ENCODE data around the gene BRINP2. TPM values are rescaled to one million over a fixed set of nuclear protein-coding genes. Genes with fewer than 3 reads are reported as not detected.

Gene BRINP2
- total and polyA plus RNA-seq, 4 donors = 0.04 to 0.15 (median 0.05) TPM

DNA sequence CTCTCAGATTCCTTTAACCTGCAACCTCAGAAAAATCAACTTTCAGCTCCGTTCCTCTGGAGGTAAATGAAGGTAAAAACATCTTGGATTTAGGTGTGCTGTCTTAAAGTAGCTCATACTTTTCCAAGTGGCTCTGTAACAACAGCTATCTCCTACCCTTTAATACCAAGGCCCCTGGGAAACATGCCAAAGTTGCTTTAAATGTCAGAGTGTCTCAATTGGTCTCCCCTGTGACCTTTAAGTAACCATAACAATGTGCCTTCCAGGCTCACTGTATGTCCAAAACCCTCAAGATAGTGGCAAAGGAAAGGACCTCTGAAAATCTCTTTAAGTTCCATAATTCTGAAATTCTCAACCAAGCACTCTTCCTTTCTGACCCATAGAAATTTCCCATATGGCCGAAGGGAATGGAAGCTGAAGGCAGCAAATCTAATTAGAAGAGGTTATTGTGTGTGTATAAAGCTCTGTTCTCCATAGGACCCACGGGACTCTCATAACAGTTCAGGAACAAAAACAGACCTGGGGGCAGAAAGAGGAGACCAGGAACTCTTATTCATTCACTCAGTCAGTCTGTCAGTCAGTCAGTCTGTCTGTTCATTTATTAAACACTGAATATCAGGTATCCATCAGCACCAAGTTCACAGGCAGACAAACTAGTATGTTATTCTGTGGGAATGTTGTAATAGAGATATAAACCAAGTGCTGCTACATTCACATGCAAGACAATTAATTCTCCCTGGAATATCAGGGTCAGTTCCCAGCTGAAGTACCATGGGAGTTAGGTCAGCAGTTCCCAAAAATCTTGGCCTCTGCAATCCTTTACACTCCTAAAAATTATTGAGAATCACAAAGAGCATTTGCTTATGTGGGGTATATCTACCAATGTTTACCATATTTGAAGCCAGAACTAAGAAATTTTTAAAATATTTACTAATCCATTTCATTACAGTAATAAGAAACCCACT, 25.4 kb upstream of the BRINP2 start:
- peaks cover 0 to 13% (median 8%) of the 10 kb centered on the region in 5 donors for H3K4me1 ChIP-seq (ENCODE audit: control insufficient read depth in 5 of 5, insufficient read depth in 5 of 5, low read length in 5 of 5)
- no peaks in the 10 kb centered on the region for H3K36me3 ChIP-seq (ENCODE audit: control insufficient read depth in 4 of 4, insufficient read depth in 4 of 4, low read length in 4 of 4)
- TF ChIP-seq, protein P1, sequence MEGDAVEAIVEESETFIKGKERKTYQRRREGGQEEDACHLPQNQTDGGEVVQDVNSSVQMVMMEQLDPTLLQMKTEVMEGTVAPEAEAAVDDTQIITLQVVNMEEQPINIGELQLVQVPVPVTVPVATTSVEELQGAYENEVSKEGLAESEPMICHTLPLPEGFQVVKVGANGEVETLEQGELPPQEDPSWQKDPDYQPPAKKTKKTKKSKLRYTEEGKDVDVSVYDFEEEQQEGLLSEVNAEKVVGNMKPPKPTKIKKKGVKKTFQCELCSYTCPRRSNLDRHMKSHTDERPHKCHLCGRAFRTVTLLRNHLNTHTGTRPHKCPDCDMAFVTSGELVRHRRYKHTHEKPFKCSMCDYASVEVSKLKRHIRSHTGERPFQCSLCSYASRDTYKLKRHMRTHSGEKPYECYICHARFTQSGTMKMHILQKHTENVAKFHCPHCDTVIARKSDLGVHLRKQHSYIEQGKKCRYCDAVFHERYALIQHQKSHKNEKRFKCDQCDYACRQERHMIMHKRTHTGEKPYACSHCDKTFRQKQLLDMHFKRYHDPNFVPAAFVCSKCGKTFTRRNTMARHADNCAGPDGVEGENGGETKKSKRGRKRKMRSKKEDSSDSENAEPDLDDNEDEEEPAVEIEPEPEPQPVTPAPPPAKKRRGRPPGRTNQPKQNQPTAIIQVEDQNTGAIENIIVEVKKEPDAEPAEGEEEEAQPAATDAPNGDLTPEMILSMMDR (IDR thresholded peaks at IDR 0.05; ENCODE audit: control extremely low read depth, extremely low read depth) = no peak
- no peak overlapping the region for H3K4me3 ChIP-seq
- H3K27me3 ChIP-seq (ENCODE audit: control insufficient read depth in 3 of 3, insufficient read depth in 3 of 3, low read length in 2 of 3) = no peaks in the 10 kb centered on the region
- 65 to 76% methylated on average over 3 of the region's 3 CpGs for WGBS, 2 donors
- H3K9ac ChIP-seq (ENCODE audit: insufficient read depth in 1 of 2, low read length in 2 of 2) = no peak overlapping the region
- H3K9me3 ChIP-seq (ENCODE audit: control insufficient read depth in 4 of 4, insufficient read depth in 3 of 4, low read length in 3 of 4) = no peaks in the 10 kb centered on the region
- peak in 2 of 3 donors; percentile 6 to 23 for DNase-seq
- no peak overlapping the region for H3K27ac ChIP-seq (ENCODE audit: low read depth in 1 of 2, low read length in 1 of 2)
- no peak for ATAC-seq (ENCODE audit: insufficient read depth, low FRiP score)

DNA sequence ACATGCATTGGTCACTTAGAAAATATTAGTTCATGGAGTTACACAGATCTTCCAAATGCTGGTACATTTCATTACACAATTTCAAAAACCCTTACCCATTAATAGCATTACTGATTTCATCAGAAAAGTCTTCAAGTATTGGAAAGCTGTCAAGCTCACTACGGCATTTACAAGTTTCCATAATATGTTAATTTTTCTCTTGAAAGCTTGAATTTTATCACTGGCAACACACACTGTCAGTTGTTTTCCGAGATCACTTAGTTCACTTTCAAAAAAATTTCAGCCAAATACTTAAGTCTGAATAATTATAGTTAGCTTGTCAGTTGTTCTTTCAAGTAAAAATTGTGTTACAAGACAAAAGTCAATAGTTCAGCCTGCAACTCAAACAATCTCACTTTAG, 24.3 kb upstream of the BRINP2 start:
- Histone ChIP-seq H3K9me3 (ENCODE audit: control insufficient read depth in 4 of 4, insufficient read depth in 3 of 4, low read length in 3 of 4) (no peaks in the 10 kb centered on the region), H3K9ac (ENCODE audit: insufficient read depth in 1 of 2, low read length in 2 of 2) (no peak overlapping the region), H3K36me3 (ENCODE audit: control insufficient read depth in 4 of 4, insufficient read depth in 4 of 4, low read length in 4 of 4) (no peaks in the 10 kb centered on the region), H3K27ac (ENCODE audit: low read depth in 1 of 2, low read length in 1 of 2) (no peak overlapping the region), H3K4me1 (ENCODE audit: control insufficient read depth in 5 of 5, insufficient read depth in 5 of 5, low read length in 5 of 5) (peaks cover 0 to 13% (median 8%) of the 10 kb centered on the region in 5 donors), H3K4me3 (no peak overlapping the region), H3K27me3 (ENCODE audit: control insufficient read depth in 3 of 3, insufficient read depth in 3 of 3, low read length in 2 of 3) (no peaks in the 10 kb centered on the region)
- 51 to 77% methylated on average over 2 of the region's 2 CpGs for WGBS, 2 donors
- TF ChIP-seq, protein P1 (IDR thresholded peaks at IDR 0.05; ENCODE audit: control extremely low read depth, extremely low read depth) = no peak
- ATAC-seq (ENCODE audit: insufficient read depth, low FRiP score) (no peak), DNase-seq (peak in 2 of 3 donors; percentile 29 to 51)

DNA sequence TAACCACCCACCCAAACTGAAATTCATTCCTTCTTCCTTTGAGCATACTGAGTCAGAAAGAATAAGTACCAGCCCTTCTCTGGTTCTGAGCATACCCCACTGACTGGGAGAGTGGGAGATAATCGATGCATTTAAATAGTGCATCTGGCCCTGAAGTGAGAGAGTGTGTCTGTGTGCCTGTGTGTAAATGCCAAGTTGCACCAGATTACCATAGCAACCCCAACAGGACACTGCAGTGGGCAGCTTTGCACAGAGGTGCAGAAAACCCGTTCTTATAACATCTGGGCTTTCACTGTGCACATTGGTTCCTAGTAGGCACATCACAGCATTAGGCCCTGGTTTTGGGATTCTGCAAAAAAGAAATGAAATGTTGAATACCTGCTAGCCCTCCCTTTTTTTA, 8.5 kb upstream of the BRINP2 start:
- ATAC-seq (ENCODE audit: insufficient read depth, low FRiP score) = no peak
- H3K4me1 ChIP-seq (ENCODE audit: control insufficient read depth in 5 of 5, insufficient read depth in 5 of 5, low read length in 5 of 5) = peaks cover 0 to 9% (median 3%) of the 10 kb centered on the region in 5 donors
- H3K27ac ChIP-seq (ENCODE audit: low read depth in 1 of 2, low read length in 1 of 2) = no peak overlapping the region
- peaks cover 6 to 40% (median 35%) of the 10 kb centered on the region in 3 donors for H3K27me3 ChIP-seq (ENCODE audit: control insufficient read depth in 3 of 3, insufficient read depth in 3 of 3, low read length in 2 of 3)
- no peaks in the 10 kb centered on the region for H3K36me3 ChIP-seq (ENCODE audit: control insufficient read depth in 4 of 4, insufficient read depth in 4 of 4, low read length in 4 of 4)
- no peak overlapping the region for H3K9ac ChIP-seq (ENCODE audit: insufficient read depth in 1 of 2, low read length in 2 of 2)
- TF ChIP-seq, protein P1 (IDR thresholded peaks at IDR 0.05; ENCODE audit: control extremely low read depth, extremely low read depth) = no peak
- DNase-seq = no peak
- WGBS, 2 donors = 78 to 83% methylated on average over 2 of the region's 2 CpGs
- H3K9me3 ChIP-seq (ENCODE audit: control insufficient read depth in 4 of 4, insufficient read depth in 3 of 4, low read length in 3 of 4) = peaks cover 0 to 4% (median 0%) of the 10 kb centered on the region in 4 donors
- H3K4me3 ChIP-seq = no peak overlapping the region

All from lung (tissue), 12 donors.